ENCODE measurements around the gene AFTPH.
A peak's percentile ranks its signal among the peaks of the same experiment; 100 is the strongest.

AFTPH gene

DNA sequence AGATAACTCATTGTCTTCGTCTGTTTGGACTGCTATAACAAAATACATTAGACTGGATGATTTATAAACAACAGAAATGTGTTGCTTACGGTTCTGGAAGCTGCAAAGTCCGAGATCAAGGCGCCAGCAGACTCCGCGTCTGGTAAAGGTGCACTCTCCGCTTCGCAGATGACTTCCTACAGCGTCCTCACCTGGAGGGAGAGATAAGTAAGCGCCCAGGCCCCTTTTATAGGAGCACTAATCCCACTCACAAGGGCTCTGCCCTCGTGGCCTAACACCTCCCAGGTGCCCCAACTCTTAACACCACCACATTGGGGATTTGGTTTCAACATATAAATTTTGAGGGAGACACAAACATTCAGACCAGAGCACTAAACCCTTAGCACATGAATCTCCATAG lies 78.3 kb downstream of the AFTPH start:
- no peak overlapping the region for H3K27ac ChIP-seq
- DNase-seq (ENCODE audit: low spot score) = no peak
- TF ChIP-seq CTCF (IDR thresholded peaks at IDR 0.05) = no peak

GRCh38 chr2:64604155-64604554 lies 80.0 kb downstream of the AFTPH start:
- TF ChIP-seq CTCF (IDR thresholded peaks at IDR 0.05) = no peak
- Histone ChIP-seq H3K4me3 (no peak overlapping the region), H3K27ac (no peak overlapping the region)
- no peak for DNase-seq (ENCODE audit: low spot score)

More for the DNA sequence above, 78.3 kb downstream of the AFTPH start:
- H3K4me3 ChIP-seq = no peak overlapping the region

DNA sequence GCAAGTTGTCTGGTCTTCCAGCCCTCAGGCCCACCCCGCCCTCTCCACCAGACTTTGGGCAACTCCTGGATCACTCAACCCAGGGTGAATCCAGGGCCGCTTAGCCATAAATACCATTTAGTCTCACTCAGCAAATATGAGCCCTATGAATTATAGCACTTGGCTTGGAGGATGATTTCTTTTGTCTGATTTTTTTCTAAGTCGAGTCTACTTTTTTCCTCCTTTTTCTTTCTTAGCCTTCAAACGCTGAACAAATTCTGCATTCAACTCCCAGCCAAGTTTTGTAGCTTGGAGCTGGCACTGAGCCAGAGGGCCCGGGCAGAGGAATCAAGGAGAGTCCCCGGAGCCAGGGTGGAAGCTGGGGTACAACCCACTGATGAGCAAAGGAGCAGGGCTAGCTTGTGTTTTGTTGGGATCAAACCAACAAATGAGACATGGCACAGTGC lies 80.9 kb downstream of the AFTPH start:
- H3K27ac ChIP-seq = no peak overlapping the region
- no peak overlapping the region for H3K4me3 ChIP-seq
- TF ChIP-seq CTCF (IDR thresholded peaks at IDR 0.05) = no peak
- DNase-seq (ENCODE audit: low spot score) = peak; percentile 40

- DNase-seq (ENCODE audit: low spot score) = no peak
- Histone ChIP-seq H3K27ac (no peak overlapping the region), H3K4me3 (no peak overlapping the region)
- TF ChIP-seq CTCF (IDR thresholded peaks at IDR 0.05) = no peak
Observed at GRCh38 chr2:64605991-64606478, 81.9 kb downstream of the AFTPH start.

DNA sequence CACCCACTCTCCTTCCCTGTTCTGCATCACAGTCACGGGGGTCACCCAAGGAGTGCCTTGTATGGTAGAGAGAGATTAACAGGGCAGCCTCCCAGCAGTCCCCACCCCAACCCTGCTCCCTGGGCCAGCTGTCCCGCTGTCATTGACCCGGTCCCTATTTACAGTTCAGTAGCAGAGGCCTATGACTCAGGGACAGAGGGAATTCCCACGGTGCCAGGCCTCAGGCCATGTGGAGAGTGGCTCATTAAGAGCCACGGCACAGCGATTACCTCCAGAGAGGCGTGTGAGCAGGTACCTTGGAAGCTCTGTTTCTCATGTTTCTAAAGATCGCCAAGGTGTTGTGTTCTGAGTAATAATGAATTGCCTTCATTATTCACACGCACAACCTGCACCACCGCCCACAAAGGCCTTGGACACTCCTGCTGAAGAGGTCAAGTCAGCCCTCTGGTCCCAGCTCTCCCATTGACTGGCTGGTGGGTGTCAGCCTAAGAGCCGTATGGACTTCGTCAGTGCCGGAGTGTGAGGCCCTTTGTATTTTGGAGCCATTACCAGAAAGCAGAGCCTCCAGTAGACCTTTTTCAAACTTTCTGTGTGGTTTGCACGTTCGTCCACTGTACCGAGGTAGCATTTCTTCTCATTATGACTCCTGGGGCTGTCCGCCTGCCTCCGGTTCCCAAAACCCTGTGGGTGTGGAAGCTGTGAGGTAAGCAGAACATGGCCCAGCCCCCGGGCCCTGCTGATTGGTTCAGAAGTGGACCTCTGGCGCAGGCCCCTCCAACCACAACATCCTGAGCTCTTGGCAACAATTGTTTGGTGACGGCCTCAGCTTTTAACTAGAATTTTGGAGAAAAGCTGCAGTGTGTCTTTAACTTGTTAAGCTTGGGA lies 82.6 kb downstream of the AFTPH start:
- peak overlapping the region; percentile 35 for H3K4me3 ChIP-seq
- no peak for TF ChIP-seq CTCF (IDR thresholded peaks at IDR 0.05)
- H3K27ac ChIP-seq = peak overlapping the region; percentile 23 to 30
- peak; percentile 88 for DNase-seq (ENCODE audit: low spot score)

DNA sequence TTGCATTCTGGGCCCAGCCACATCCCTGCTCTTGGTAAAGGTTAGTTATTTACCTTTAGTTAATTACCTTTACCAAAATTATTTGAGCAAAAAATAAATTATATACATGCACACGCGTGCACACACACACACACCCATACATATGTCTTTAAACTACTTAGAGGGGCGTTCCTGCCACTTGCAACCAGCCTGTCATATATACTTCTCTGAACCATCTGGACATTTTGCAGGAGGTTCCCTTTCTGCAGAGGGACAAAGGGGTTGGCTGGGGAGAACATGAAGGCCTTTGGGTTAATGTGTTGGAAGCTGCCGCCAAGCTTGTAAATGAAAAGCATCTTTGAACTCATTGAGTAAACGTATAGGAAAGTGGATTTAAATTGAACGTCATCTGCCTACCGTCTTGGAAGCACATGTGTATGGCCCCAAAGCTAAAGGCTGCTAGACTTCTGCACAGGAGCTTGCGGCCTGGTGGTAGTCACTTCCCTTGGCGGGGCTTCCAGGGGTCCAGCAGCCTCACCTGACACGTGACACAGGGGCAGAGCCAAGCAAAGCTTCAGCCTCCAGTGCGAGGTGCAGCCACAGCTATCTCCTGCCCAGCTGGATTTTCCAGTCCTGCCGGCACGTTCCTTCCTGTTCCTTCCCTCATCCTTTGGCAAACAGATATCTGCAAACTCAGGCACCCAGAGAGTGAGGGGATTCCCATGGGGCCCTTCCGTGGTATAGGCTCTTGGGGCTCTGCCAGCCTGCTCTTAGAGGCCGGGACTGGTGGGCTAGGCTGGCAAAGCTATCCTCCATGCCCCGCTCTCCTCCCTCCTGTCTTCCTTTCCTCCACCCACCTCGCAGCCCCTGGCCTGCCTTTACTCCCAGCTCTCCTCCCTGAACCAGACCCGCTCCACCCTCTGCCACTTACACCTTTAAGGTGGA lies 83.5 kb downstream of the AFTPH start:
- H3K27ac ChIP-seq = no peak overlapping the region
- no peak overlapping the region for H3K4me3 ChIP-seq
- TF ChIP-seq CTCF (IDR thresholded peaks at IDR 0.05) = no peak
- DNase-seq (ENCODE audit: low spot score) = peak; percentile 72
